ENCODE data around the gene SPOCK2.

The SPOCK2 gene

GRCh38 chr10:72086466-72087391, 1.6 kb downstream of the SPOCK2 start:
- no peak for DNase-seq

DNA sequence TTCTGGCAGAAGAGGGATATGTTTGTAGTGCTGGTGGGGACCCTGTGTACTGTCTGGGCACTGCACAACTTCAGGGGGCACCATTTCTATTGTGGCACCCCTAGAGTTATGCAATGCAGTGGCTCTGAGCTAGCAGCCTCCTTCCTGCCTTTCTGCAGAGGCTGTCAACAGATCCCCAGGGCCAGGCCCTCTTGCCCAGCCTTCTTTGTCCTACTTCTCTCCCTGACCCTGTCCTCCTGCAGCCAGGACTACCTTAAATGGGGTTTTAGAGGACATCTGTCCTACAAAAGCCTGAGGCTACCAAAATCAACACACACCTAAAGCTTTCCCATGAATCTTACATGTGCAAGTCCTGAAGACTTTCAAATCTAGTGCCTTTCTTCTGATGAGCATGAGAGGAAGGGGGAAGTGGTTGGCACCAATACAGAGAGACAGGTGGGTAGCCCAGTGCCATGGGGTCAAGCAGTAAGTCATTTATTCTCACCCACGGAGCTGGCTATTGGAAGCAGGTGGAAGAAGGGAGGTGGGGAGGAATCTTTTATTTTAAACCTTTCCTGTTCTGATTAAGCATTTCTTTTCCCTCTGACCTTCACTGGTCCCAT, 2.4 kb downstream of the SPOCK2 start:
- no peak for DNase-seq

DNA sequence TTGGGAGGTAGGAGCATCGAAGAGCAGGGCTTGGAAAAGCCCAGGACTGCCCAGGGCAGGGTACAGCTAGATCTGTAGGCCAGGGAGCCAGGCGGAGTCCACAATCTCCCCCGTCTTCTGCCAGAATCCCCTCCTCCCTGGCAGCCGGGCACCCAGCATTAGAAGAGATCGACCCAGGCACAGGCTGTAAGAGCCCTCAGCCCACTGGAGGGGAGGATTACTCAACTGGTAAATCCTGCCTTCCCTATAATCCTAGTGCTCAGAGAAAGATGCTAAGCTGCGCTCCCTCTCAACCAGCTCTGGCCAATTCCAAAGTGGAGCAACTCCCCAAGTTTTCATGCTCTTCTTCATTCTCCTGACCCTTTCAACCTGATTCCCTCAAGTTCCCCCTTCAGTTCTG, 3.2 kb downstream of the SPOCK2 start:
- no peak for DNase-seq

- no peak for DNase-seq
These were observed 4.4 kb downstream of the SPOCK2 start for GRCh38 chr10:72083790-72084459.

DNA sequence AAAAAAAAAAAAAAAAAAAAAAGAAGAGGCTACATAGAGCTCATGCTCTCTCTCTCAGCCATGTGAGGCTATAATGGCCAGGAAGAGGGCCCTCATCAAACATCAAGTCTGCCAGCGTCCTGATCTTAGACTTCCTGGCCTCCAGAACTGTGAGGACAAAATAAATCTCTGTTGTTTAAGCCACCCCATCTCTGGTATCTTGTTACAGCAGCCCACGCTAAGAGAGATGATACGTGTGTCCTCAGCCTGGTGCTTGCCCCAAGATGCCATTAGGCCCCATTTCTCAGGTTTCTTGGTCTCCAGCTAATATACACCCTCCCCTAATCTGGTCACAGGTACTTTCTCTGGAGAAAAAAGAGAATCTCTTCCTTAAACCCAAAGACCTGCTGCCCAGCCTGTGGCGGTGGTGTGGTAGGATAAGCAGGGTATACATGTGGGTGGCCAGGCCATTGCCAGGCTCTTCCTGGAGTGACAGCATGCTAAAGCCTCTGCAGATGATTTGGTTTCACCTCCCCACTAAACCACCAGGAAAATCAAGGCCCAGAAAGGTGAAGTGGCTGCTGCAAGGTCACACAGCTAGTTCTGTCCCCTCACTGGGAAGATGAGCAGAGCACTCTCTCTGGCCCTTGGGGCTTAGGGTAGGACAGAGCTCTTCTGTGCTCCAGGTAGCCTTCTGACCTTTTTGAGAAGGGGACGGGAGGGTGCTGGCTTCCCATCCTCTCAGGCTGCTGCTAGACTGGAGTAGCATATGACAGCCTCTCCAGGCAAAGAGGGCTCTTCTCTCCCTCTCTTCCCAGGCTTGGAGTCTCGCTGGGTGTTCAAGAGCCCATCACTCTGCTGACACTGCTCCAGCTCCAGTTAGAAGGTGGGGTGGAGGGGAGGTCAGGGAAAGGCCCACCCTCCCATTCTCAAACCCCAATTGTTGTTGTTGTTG, 5.2 kb downstream of the SPOCK2 start:
- DNase-seq, result peak; percentile 2

GRCh38 chr10:72081772-72082590, 6.4 kb downstream of the SPOCK2 start:
- DNase-seq, result peak; percentile 13

GRCh38 chr10:72081210-72081609, 7.1 kb downstream of the SPOCK2 start:
- DNase-seq, result peak; percentile 6

DNA sequence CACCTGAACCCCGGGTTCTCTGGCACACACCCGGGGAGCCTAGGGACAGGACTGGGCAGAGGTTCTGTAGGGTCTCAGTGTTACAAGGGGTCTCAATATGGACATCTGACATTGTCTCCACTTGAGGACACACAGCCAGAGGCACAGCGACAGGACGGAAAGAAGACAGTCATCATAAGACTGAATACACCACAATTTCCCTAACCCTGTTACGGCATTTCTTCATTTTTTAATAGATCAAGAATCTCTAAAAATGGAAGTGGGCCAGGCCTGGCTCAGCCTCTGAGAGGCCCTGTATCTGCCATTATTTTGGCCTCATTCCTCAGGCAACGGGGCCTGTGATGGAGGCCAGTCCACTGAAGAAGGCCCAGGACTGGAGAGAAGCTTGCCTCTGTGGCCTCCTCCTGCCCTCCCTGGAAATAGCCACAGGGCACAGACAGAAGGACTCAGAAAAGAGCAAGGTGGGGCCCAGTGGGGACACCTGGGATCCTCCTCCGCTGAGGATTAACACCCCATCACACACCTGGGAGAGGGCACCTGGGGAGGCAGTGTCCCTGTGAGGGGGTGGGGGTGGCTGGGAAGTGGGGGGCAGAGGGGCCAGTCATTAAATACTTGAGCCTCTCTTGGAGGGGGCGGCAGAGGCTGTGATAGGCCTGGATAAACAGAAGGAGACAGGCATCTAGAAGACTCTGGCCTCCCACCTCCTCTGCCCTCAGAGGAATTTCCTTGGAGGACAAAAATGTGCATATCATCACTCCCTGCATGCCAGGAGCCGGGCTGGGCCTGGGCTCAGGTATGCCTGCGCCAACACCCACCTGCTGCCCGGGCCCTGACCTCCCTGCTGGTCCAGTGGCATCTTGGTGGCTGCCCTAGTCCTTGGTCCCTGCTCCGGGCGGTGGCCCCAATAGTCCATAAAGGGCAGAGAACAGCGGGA, 8.0 kb downstream of the SPOCK2 start:
- peak; percentile 18 for DNase-seq

GRCh38 chr10:72079356-72079755, 9.0 kb downstream of the SPOCK2 start:
- DNase-seq, result peak; percentile 9

- peak; percentile 4 for DNase-seq
These were observed 10.9 kb downstream of the SPOCK2 start for GRCh38 chr10:72077275-72077990.

DNA sequence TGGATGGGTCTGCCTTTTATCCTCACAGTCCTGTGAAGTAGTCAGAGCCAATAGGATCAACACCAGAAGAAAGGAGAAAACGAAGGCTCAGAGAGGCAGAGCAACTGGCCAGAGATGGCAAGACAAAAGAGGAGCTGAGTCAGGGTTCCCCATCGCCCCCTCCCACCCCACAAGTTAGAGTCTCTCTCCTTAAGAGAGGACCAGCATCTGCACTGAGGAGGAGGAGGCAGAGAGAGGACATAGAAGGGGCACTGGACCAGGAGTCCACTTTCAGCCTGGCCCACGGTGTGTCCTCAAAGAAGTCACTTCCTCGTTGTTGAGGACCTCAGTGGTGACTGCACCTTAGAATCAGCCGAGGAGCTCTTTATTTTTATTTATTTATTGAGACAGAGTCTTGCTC, 11.6 kb downstream of the SPOCK2 start:
- DNase-seq, result no peak

- no peak for DNase-seq
These were observed 12.8 kb downstream of the SPOCK2 start for GRCh38 chr10:72075376-72076115.

DNA sequence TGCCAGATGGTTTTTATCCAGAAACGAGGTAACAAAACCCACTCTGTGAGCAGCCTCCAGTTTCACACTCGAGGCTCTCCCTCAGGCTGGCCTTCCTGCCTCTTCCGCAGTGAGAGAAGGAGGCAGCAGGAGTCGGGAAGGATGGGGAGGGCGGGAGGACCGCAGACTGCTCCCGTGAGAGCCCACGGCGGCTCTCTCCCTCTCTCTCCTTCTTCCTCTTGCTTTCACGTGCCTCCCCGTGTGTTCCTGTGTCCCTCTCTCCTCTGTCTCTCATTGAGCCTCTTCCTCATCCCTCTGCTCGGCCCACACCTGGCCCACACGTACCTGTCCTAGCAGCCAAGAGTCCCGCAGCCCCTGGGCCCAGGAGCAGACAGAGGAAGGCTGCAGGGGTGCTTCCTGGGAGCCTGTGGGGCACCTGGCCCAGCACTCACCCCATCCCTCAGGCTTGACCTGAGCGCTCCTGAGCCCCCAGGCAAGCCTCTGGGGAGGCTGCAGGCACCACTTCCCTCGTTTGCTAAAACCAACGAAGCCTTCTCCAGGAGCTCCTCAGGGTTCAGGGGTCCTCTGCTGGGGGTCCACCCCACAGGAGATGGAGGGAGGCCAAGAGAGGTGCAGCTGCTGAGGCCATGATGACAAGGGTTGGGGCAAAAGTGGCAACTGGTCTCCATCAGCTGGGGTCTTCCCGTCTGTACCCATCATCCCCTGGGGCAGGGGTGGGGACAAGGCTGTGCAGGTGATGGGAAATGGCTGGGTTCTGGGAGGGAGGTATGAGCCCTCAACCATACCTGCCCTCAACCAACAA, 13.6 kb downstream of the SPOCK2 start:
- no peak for DNase-seq

DNA sequence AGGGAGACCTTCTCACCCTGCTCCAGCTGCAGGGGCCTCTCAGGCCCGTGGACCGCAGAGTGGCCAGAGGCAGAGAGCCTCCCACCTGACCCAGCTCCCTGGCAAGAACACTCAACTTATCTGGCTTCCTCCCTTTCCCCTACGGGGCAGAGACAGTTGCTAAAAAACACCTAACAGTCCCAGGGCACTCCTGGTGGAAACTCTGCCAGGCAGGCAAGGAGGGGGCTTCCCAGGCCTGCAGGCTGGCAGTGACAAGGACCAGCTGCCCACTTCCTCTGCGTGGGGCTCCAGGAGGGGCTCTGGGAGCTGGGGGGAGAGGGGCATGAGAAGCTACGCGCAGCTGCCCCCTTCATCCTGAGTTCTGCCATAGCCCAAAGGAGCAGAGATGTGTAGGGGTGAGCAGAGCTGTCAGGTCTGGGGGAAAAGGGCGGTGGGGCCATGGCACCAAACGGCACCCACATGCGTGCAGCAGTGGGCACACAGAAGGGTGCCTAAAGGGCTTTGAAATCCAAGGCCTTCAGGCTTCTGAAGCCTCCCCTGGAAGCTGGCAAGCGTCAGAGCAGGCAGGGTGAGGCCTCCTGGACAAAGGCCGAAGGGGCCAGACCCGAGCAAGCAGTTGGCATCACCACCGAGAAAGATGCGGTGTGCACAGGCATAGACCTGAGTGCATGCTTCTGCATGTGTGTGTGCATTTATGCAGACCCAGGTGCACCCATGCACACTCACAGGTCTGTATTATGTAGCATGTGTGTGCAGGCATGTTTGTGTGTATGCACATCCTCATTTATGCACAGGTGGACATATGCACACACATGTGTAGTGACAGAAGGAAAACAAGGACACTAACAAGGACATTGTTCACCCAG, 14.4 kb downstream of the SPOCK2 start:
- no peak for DNase-seq

GRCh38 chr10:72072639-72073038, 15.7 kb downstream of the SPOCK2 start:
- no peak for DNase-seq

GRCh38 chr10:72072046-72072445, 16.3 kb downstream of the SPOCK2 start:
- DNase-seq, result no peak

All from right hindlimb (tissue), 1 donor.